IPS-11a (cell line): Measurements from ENCODE around the gene GMCL1.

Source experiments
- H3K4me3 ChIP-seq: one replicate; pipeline ENCODE4 v1.5.1; 2013; ENCODE audit warnings: low read depth, low read length, control low read depth

The GMCL1 gene

DNA sequence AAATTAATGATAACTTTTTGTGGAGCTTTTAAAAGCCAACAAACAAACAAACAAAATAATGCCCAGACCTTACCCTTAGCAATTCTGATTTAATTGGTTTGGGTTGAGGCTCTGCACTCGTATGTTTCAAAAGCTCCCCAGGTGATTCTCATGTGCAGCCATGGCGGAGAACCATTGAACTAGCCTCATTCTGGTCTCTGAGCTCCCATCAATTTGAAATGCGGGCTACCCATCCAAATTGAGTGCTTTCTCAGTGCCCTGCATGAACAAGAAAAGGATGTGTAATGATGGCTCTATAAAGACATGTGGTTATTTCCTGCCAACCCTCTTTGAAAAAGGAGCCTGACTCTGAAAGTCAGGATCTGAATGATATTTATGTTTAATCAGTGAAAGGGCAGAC, 93.7 kb downstream of the GMCL1 start:
- no peak overlapping the region for H3K4me3 ChIP-seq

DNA sequence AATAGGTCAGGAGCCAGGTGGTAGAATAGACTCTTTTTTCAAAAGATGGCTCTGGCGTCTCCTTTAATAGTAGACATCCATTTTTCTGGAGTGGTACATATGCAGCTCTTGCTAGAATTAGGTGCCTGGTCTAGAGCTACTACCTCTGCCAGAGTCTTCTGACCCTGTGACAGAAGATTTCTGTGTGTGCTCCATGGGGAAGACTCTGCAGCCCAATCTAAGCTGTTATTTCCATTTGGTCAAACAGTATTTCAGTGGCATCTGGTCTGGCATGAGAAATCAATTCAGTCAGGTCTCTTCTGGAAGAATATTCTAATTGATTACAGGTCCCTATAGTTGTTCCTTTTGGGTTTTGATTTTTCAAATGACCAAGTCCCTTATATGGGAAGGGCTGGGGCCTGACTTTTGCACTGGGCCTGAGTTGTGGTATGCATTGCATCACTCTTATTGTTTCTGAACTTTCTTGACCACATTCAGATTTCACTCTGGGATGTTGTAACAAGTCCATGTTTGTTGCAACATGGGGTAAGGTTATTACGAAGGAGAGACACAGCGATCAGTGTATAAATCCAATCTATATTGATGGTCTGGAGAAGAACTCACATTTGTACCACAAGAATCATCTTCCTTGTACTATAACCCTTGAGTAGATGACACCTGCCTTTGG, 97.5 kb downstream of the GMCL1 start:
- H3K4me3 ChIP-seq = no peak overlapping the region
